ENCODE measurements around the gene RNU6-8.
A peak's percentile ranks its signal among the peaks of the same experiment; 100 is the strongest.

RNU6-8 gene

GRCh38 chr14:32203928-32204357, 874 bp upstream of the RNU6-8 start:
- DNase-seq, result peak; percentile 18

GRCh38 chr14:32202491-32202997, 525 bp downstream of the RNU6-8 start:
- DNase-seq, result no peak

- peak; percentile 52 for DNase-seq
Observed at GRCh38 chr14:32201816-32202490, 1.1 kb downstream of the RNU6-8 start, which contains the start of gene RNU6-7. TSS of gene RNU6-7 (plus strand) at chr14:32202045.

GRCh38 chr14:32201193-32201815, 1.8 kb downstream of the RNU6-8 start:
- DNase-seq, result peak; percentile 81

GRCh38 chr14:32200368-32201192, 2.5 kb downstream of the RNU6-8 start:
- DNase-seq, result no peak

- DNase-seq, result no peak
Observed at GRCh38 chr14:32197919-32198318, 5.2 kb downstream of the RNU6-8 start.

GRCh38 chr14:32195636-32196035, 7.4 kb downstream of the RNU6-8 start:
- no peak for DNase-seq

GRCh38 chr14:32193532-32193931, 9.5 kb downstream of the RNU6-8 start:
- no peak for DNase-seq

- no peak for DNase-seq
Observed at GRCh38 chr14:32192712-32193373, 10.2 kb downstream of the RNU6-8 start.

GRCh38 chr14:32190673-32191072, 12.4 kb downstream of the RNU6-8 start:
- no peak for DNase-seq

GRCh38 chr14:32189811-32190210, 13.3 kb downstream of the RNU6-8 start:
- no peak for DNase-seq

- no peak for DNase-seq
Observed at GRCh38 chr14:32186248-32186647, 16.8 kb downstream of the RNU6-8 start.

GRCh38 chr14:32185097-32185496, 18.0 kb downstream of the RNU6-8 start:
- no peak for DNase-seq

- no peak for DNase-seq
Observed at GRCh38 chr14:32183151-32184058, 19.7 kb downstream of the RNU6-8 start.

- no peak for DNase-seq
Observed at GRCh38 chr14:32171469-32171868, 31.6 kb downstream of the RNU6-8 start.

- DNase-seq, result no peak
Observed at GRCh38 chr14:32169191-32169590, 33.9 kb downstream of the RNU6-8 start.

- DNase-seq, result no peak
Observed at GRCh38 chr14:32167907-32168306, 35.2 kb downstream of the RNU6-8 start.

GRCh38 chr14:32166924-32167323, 36.1 kb downstream of the RNU6-8 start:
- DNase-seq, result no peak

- DNase-seq, result no peak
Observed at GRCh38 chr14:32166029-32166428, 37.0 kb downstream of the RNU6-8 start.
